Measurements from ENCODE around the gene FNDC3A. TPM values are rescaled to one million over a fixed set of nuclear protein-coding genes. Genes with fewer than 3 reads are reported as not detected.
"Not testable (repeated sequence)": the region's sequence is repeated elsewhere in the genome, so short reads cannot be mapped to it uniquely, and the experiment has no call there.

Gene FNDC3A
- total RNA-seq, 1 experiment from 2014 or later, result 15.6 TPM

GRCh38 chr13:49113526-49114286 lies 138.0 kb downstream of the FNDC3A start:
- no TSS peak for BruUV-seq (replicated peaks)
- Histone ChIP-seq H3K27me3 (ENCODE audit: low read length) (no peaks in the 10 kb centered on the region), H4K20me1 (ENCODE audit: low read length) (no peaks in the 10 kb centered on the region), H2AFZ (ENCODE audit: low read length) (peak overlapping the region; percentile 72), H3K4me1 (ENCODE audit: insufficient read depth, low read length) (peaks cover 19% of the 10 kb centered on the region), H3K9ac (ENCODE audit: low read length) (peak overlapping the region; percentile 62), H3K9me2 (replicated peaks; ENCODE audit: low read length) (no peaks in the 10 kb centered on the region), H3K27ac (ENCODE audit: low read length) (peak overlapping the region; percentile 56), H3K9me3 (ENCODE audit: low read length) (no peaks in the 10 kb centered on the region), H3K4me3 (ENCODE audit: low read length) (peak overlapping the region; percentile 5; the same call in 1 of the 2 replicates), H3K79me2 (ENCODE audit: low read length) (peaks cover 31% of the 10 kb centered on the region), H3K4me2 (ENCODE audit: low read length) (peak overlapping the region; percentile 69), H3K36me3 (ENCODE audit: low read depth, low read length) (no peaks in the 10 kb centered on the region; the same call in 1 of the 2 replicates), H3F3A (ENCODE audit: low read length, unreplicated experiment) (no peaks in the 10 kb centered on the region)
- ATAC-seq (no peak; the same call in 1 of the 2 replicates), DNase-seq (peak; percentile 21)
- ChIA-PET CTCF (no interaction called here), POLR2A (ENCODE audit: unreplicated experiment) (no interaction called here)
- intact Hi-C loops (cut with micrococcal nuclease), result no loop called here
- TF ChIP-seq EZH2phosphoT487 (IDR thresholded peaks at IDR 0.05; ENCODE audit: borderline replicate concordance, low read length) (no peak), EZH2 (IDR thresholded peaks at IDR 0.05; ENCODE audit: low read length, unreplicated experiment) (no peak), CTCF (conservative IDR thresholded peaks at IDR 0.05; ENCODE audit: low read depth, low read length) (no peak)

- Histone ChIP-seq H3K4me2 (ENCODE audit: low read length) (no peak overlapping the region), H3K9me2 (replicated peaks; ENCODE audit: low read length) (no peaks in the 10 kb centered on the region), H4K20me1 (ENCODE audit: low read length) (no peaks in the 10 kb centered on the region), H3K4me3 (ENCODE audit: low read length) (no peak overlapping the region), H3K27ac (ENCODE audit: low read length) (no peak overlapping the region), H3K4me1 (ENCODE audit: insufficient read depth, low read length) (peaks cover 14% of the 10 kb centered on the region), H3F3A (ENCODE audit: low read length, unreplicated experiment) (no peaks in the 10 kb centered on the region), H3K9ac (ENCODE audit: low read length) (no peak overlapping the region), H3K79me2 (ENCODE audit: low read length) (peaks cover 20% of the 10 kb centered on the region; the same call in 1 of the 2 replicates), H3K9me3 (ENCODE audit: low read length) (no peaks in the 10 kb centered on the region), H3K27me3 (ENCODE audit: low read length) (no peaks in the 10 kb centered on the region), H3K36me3 (ENCODE audit: low read depth, low read length) (no peaks in the 10 kb centered on the region; the same call in 1 of the 2 replicates), H2AFZ (ENCODE audit: low read length) (no peak overlapping the region)
- no peak for TF ChIP-seq EZH2 (IDR thresholded peaks at IDR 0.05; ENCODE audit: low read length, unreplicated experiment)
- no peak for TF ChIP-seq EZH2phosphoT487 (IDR thresholded peaks at IDR 0.05; ENCODE audit: borderline replicate concordance, low read length)
- no peak for TF ChIP-seq CTCF (conservative IDR thresholded peaks at IDR 0.05; ENCODE audit: low read depth, low read length)
- ChIA-PET POLR2A (ENCODE audit: unreplicated experiment) (no interaction called here), CTCF (no interaction called here)
- ATAC-seq, result no peak
- no peak for DNase-seq
- intact Hi-C loops (cut with micrococcal nuclease), result no loop called here
- no TSS peak for BruUV-seq (replicated peaks)
Observed at GRCh38 chr13:49116873-49117272, 141.2 kb downstream of the FNDC3A start.

GRCh38 chr13:49118455-49118854 lies 142.7 kb downstream of the FNDC3A start:
- H3K4me2 ChIP-seq (ENCODE audit: low read length); CTCF ChIA-PET; ATAC-seq; H3K4me3 ChIP-seq (ENCODE audit: low read length); DNase-seq; H3F3A ChIP-seq (ENCODE audit: low read length, unreplicated experiment); H4K20me1 ChIP-seq (ENCODE audit: low read length); H3K9me3 ChIP-seq (ENCODE audit: low read length); H2AFZ ChIP-seq (ENCODE audit: low read length); H3K27ac ChIP-seq (ENCODE audit: low read length); BruUV-seq (replicated peaks); H3K9me2 ChIP-seq (replicated peaks; ENCODE audit: low read length); H3K36me3 ChIP-seq (ENCODE audit: low read depth, low read length); intact Hi-C loops (cut with micrococcal nuclease); H3K79me2 ChIP-seq (ENCODE audit: low read length); H3K27me3 ChIP-seq (ENCODE audit: low read length); H3K9ac ChIP-seq (ENCODE audit: low read length); H3K4me1 ChIP-seq (ENCODE audit: insufficient read depth, low read length); POLR2A ChIA-PET (ENCODE audit: unreplicated experiment): not testable (repeated sequence)
